IMR-90 (cell line): ENCODE measurements around the gene SERPINA12. TPM values are rescaled to one million over a fixed set of nuclear protein-coding genes. Genes with fewer than 3 reads are reported as not detected.

Experiments
- ATAC-seq: fragments of 200-7000 bp; cut with Tn5 transposase; 2 replicates; pipeline ENCODE4 v1.9.1; 2020; ENCODE audit warnings: low read depth, mild to moderate bottlenecking, moderate library complexity
- BruUV-seq: library from RNA; stranded (reverse); fragments of 400-500 nt; replicated peaks from 2 replicates; lab custom pipeline; 2021; lab: Mats Ljungman, UMichigan
- CTCF ChIA-PET: fragments of 300-600 bp; formaldehyde crosslinking; extraction: SDS; loops from one replicate; lab custom pipeline; 2021; ENCODE audit warnings: antibody characterized with exemption; lab: Yijun Ruan, JAX
- POLR2A ChIA-PET: fragments of 300-600 bp; sonication (Branson Sonifier 250); formaldehyde crosslinking; loops from one replicate; lab custom pipeline; 2022; ENCODE audit warnings: antibody characterized with exemption; ENCODE audit not compliant: unreplicated experiment; lab: Charles Lee
- DNase-seq: peaks from one replicate; pipeline ENCODE4 v3.0.0; 2013
- H2AFZ ChIP-seq: replicated peaks from 2 replicates; pipeline ENCODE3; 2013; ENCODE audit warnings: low read length, mild to moderate bottlenecking; ENCODE audit not compliant: poor library complexity
- H2AK5ac ChIP-seq: 2 replicates; pipeline ENCODE4 v1.6.1; 2013; ENCODE audit warnings: low read depth, low read length, inconsistent platforms
- H2AK9ac ChIP-seq: replicated peaks from 2 replicates; pipeline ENCODE3; 2013; ENCODE audit warnings: mild to moderate bottlenecking, low read depth, low read length, moderate library complexity; ENCODE audit not compliant: poor library complexity
- H2BK120ac ChIP-seq: 2 replicates; pipeline ENCODE4 v1.6.1; 2013; ENCODE audit warnings: low read depth, low read length, inconsistent platforms
- H2BK15ac ChIP-seq: 3 replicates; pipeline ENCODE4 v1.6.1; 2013; ENCODE audit warnings: low read depth, low read length, inconsistent platforms
- H2BK20ac ChIP-seq: 2 replicates; pipeline ENCODE4 v1.6.1; 2013; ENCODE audit warnings: low read depth, mild to moderate bottlenecking, inconsistent platforms, low read length, moderate library complexity
- H2BK5ac ChIP-seq: 2 replicates; pipeline ENCODE4 v1.6.1; 2013; ENCODE audit warnings: mild to moderate bottlenecking, low read depth, low read length, inconsistent platforms; ENCODE audit not compliant: poor library complexity, severe bottlenecking
- H3K14ac ChIP-seq: replicated peaks from 2 replicates; pipeline ENCODE4 v1.6.1; 2013; ENCODE audit warnings: low read depth, low read length, inconsistent platforms
- H3K18ac ChIP-seq: 2 replicates; pipeline ENCODE4 v1.6.1; 2013; ENCODE audit warnings: low read depth, low read length, control low read depth
- H3K23ac ChIP-seq: 2 replicates; pipeline ENCODE4 v1.6.1; 2013; ENCODE audit warnings: low read depth, low read length, inconsistent platforms
- H3K27ac ChIP-seq: 2 replicates; pipeline ENCODE4 v1.5.1; 2013; ENCODE audit warnings: mild to moderate bottlenecking, control low read depth, low read length; ENCODE audit not compliant: insufficient read depth
- H3K27me3 ChIP-seq: 2 replicates; pipeline ENCODE4 v1.6.1; 2013; ENCODE audit warnings: low read length; ENCODE audit not compliant: control insufficient read depth, insufficient read depth
- H3K36me3 ChIP-seq: 2 replicates; pipeline ENCODE4 v1.6.1; 2013; ENCODE audit warnings: low read length, mixed read lengths; ENCODE audit not compliant: control insufficient read depth, insufficient read depth
- H3K4ac ChIP-seq: 2 replicates; pipeline ENCODE4 v1.6.1; 2013; ENCODE audit warnings: low read depth, low read length, inconsistent platforms
- H3K4me1 ChIP-seq: 2 replicates; pipeline ENCODE4 v1.6.1; 2013; ENCODE audit warnings: low read length, mixed read lengths; ENCODE audit not compliant: control insufficient read depth, insufficient read depth
- H3K4me2 ChIP-seq: 2 replicates; pipeline ENCODE4 v1.6.1; 2013; ENCODE audit warnings: low read depth, mild to moderate bottlenecking, control low read depth, low read length, moderate library complexity
- H3K4me3 ChIP-seq: 2 replicates; pipeline ENCODE4 v1.5.1; 2013; ENCODE audit warnings: low read depth, mild to moderate bottlenecking, control low read depth, low read length, moderate library complexity; ENCODE audit not compliant: insufficient read depth
- H3K56ac ChIP-seq: 2 replicates; pipeline ENCODE4 v1.6.1; 2013; ENCODE audit warnings: low read length, inconsistent platforms; ENCODE audit not compliant: insufficient read depth; ENCODE audit errors: extremely low read depth
- H3K79me1 ChIP-seq, 2 experiments: 2 replicates each; pipeline ENCODE4 v1.6.1; 2013; ENCODE audit warnings: low read length in 2 of 2, inconsistent platforms in 1 of 2, low read depth in 1 of 2
- H3K9ac ChIP-seq: 2 replicates; pipeline ENCODE4 v1.6.1; 2013; ENCODE audit warnings: low read depth, low read length, control low read depth
- H3K9me1 ChIP-seq: 2 replicates; pipeline ENCODE4 v1.6.1; 2013; ENCODE audit warnings: low read length, inconsistent platforms; ENCODE audit not compliant: insufficient read depth
- H3K9me3 ChIP-seq: 2 replicates; pipeline ENCODE4 v1.6.1; 2013; ENCODE audit warnings: low read length; ENCODE audit not compliant: control insufficient read depth, insufficient read depth
- H4K20me1 ChIP-seq: 2 replicates; pipeline ENCODE4 v1.6.1; 2013; ENCODE audit warnings: low read length, inconsistent platforms; ENCODE audit not compliant: insufficient read depth
- H4K5ac ChIP-seq: 2 replicates; pipeline ENCODE4 v1.6.1; 2013; ENCODE audit warnings: mild to moderate bottlenecking, low read depth, low read length, control low read depth
- H4K8ac ChIP-seq, 2 experiments: 2 replicates each; pipeline ENCODE4 v1.6.1; 2013; ENCODE audit warnings: low read depth in 2 of 2, low read length in 2 of 2, control low read depth in 1 of 2, inconsistent platforms in 1 of 2
- H4K91ac ChIP-seq: 2 replicates; pipeline ENCODE4 v1.6.1; 2013; ENCODE audit warnings: low read depth, low read length, inconsistent platforms; ENCODE audit not compliant: insufficient read depth
- CEBPB ChIP-seq: IDR thresholded peaks from 2 replicates; pipeline ENCODE4 v1.6.1; 2012; ENCODE audit warnings: low read depth, low read length, improper control_type of control experiment
- CHD1 ChIP-seq: IDR thresholded peaks from 2 replicates; pipeline ENCODE4 v1.6.1; 2012; ENCODE audit warnings: low read depth, low read length, improper control_type of control experiment
- ELK1 ChIP-seq: fragments of 150-350 bp; IDR thresholded peaks from 2 replicates; pipeline ENCODE4 v1.6.1; 2016; ENCODE audit warnings: low read depth, mild to moderate bottlenecking, low read length, moderate library complexity, borderline replicate concordance
- FOS ChIP-seq: fragments of 150-350 bp; IDR thresholded peaks from 2 replicates; pipeline ENCODE4 v1.6.1; 2016; ENCODE audit warnings: low read depth, low read length
- MAFK ChIP-seq: IDR thresholded peaks from 2 replicates; pipeline ENCODE4 v1.6.1; 2012; ENCODE audit warnings: low read depth, low read length, improper control_type of control experiment
- MAZ ChIP-seq: IDR thresholded peaks from 2 replicates; pipeline ENCODE4 v1.6.1; 2012; ENCODE audit warnings: low read depth, mild to moderate bottlenecking, low read length, improper control_type of control experiment, moderate library complexity, borderline replicate concordance
- MXI1 ChIP-seq: IDR thresholded peaks from 2 replicates; pipeline ENCODE4 v1.6.1; 2012; ENCODE audit warnings: low read depth, mild to moderate bottlenecking, low read length, moderate library complexity, borderline replicate concordance
- NFE2L2 ChIP-seq: fragments of 150-350 bp; IDR thresholded peaks from 2 replicates; pipeline ENCODE4 v1.6.1; 2016; ENCODE audit warnings: low read depth, mild to moderate bottlenecking, low read length
- POLR2A ChIP-seq: IDR thresholded peaks from 2 replicates; pipeline ENCODE4 v1.6.1; 2012; ENCODE audit warnings: mild to moderate bottlenecking, low read depth, low read length
- RCOR1 ChIP-seq: IDR thresholded peaks from 2 replicates; pipeline ENCODE4 v1.6.1; 2012; ENCODE audit warnings: mild to moderate bottlenecking, low read length, improper control_type of control experiment; ENCODE audit not compliant: insufficient replicate concordance
- RFX5 ChIP-seq: IDR thresholded peaks from 2 replicates; pipeline ENCODE4 v1.8.0; 2012; ENCODE audit warnings: low read depth, mild to moderate bottlenecking, low read length, moderate library complexity
- SMC3 ChIP-seq: fragments of 150-350 bp; IDR thresholded peaks from 2 replicates; pipeline ENCODE4 v1.6.1; 2016; ENCODE audit warnings: low read depth, mild to moderate bottlenecking, antibody characterized with exemption, low read length, moderate library complexity
- WGBS, 2 experiments: methylation state at CpG; one replicate each; pipeline versions ENCODE4 v1.1.5 to v1.1.7; 2013; ENCODE audit warnings: missing lambda C conversion rate in 2 of 2; ENCODE audit not compliant: insufficient read length in 1 of 2; ENCODE audit errors: extremely low coverage in 2 of 2; 5-methylcytosine and 5-hydroxymethylcytosine counted together
- dilution Hi-C: fragments of 300-500 bp; cut with HindIII; formaldehyde crosslinking; loops from one replicate; pipeline ENCODE4 v1.14.3; 2018; ENCODE audit warnings: low sequenced_read_pairs; ENCODE audit not compliant: unreplicated experiment
- in situ Hi-C: fragments of 300-500 bp; cut with MboI; formaldehyde crosslinking; loops from 3 replicates; pipeline ENCODE4 v1.14.3; 2019; ENCODE audit warnings: low sequenced_read_pairs, inconsistent platforms, mixed read lengths
- intact Hi-C: fragments of 100-400 bp; cut with micrococcal nuclease; formaldehyde crosslinking; loops from 2 replicates; pipeline ENCODE4 v1.10.0; 2022
- polyA plus RNA-seq, 3 experiments: library from polyadenylated mRNA; depleted of rRNA; stranded (reverse); fragments of >200 nt; gene quantifications; 2 replicates each; pipeline ENCODE4 v1.2.3, GENCODE V29; 2012; ENCODE audit warnings: low replicate concordance in 1 of 3
- total RNA-seq: library from RNA; depleted of rRNA; stranded (reverse); fragments of >200 nt; gene quantifications from 2 replicates; pipeline ENCODE4 v1.2.3, GENCODE V29; 2012

Gene SERPINA12
- total and polyA plus RNA-seq, 2 of the 4 experiments (the other 2 are of a cell fraction): not detected

- Histone ChIP-seq H3K4me3 (no peak overlapping the region), H3K4me2 (no peak overlapping the region), H3K56ac (no peak overlapping the region), H2BK120ac (no peak overlapping the region), H3K14ac (no peak overlapping the region), H3K9me1 (no peaks in the 10 kb centered on the region), H3K9ac (no peak overlapping the region), H3K4me1 (no peaks in the 10 kb centered on the region), H3K36me3 (no peaks in the 10 kb centered on the region), H4K8ac (no peak overlapping the region), H4K5ac (no peak overlapping the region), H2BK20ac (no peak overlapping the region), H3K9me3 (peaks cover 2% of the 10 kb centered on the region), H3K27ac (no peak overlapping the region), H2AFZ (no peak overlapping the region), H3K27me3 (no peaks in the 10 kb centered on the region; the same call in 1 of the 2 replicates), H4K91ac (no peak overlapping the region), H3K23ac (no peak overlapping the region), H2BK5ac (no peak overlapping the region), H3K79me1 (no peaks in the 10 kb centered on the region), H4K20me1 (no peaks in the 10 kb centered on the region), H2BK15ac (no peak overlapping the region), H2AK9ac (no peak overlapping the region), H2AK5ac (no peak overlapping the region), H3K18ac (no peak overlapping the region), H3K4ac (no peak overlapping the region)
- ATAC-seq: no peak
- POLR2A ChIA-PET: no interaction called here
- no peak for TF ChIP-seq ELK1
- no peak for TF ChIP-seq RFX5
- no peak for TF ChIP-seq FOS
- no peak for TF ChIP-seq POLR2A
- no peak for TF ChIP-seq MXI1
- no peak for TF ChIP-seq RCOR1
- TF ChIP-seq CHD1: no peak
- no peak for TF ChIP-seq NFE2L2
- no peak for TF ChIP-seq MAFK
- TF ChIP-seq MAZ: no peak
- TF ChIP-seq CEBPB: no peak
- no peak for TF ChIP-seq SMC3
- in situ Hi-C loops: no loop called here
- intact Hi-C loops: no loop called here
- no CpG with 5 or more reads among the region's 7 CpGs for WGBS, 2 experiments
- CTCF ChIA-PET: interaction anchor here (0.5 kb wide), 1 partner anchor 93 kb away, joined by 8 read pairs; no protein-coding TSS in a partner anchor
- no peak for DNase-seq
- BruUV-seq: no TSS peak
- dilution Hi-C loops: no loop called here
Measured at GRCh38 chr14:94517641-94518257, 8.5 kb upstream of the SERPINA12 start.
